Psoas muscle (tissue), 8 donors: ENCODE results near the gene ZP1. TPM values are rescaled to one million over a fixed set of nuclear protein-coding genes. Genes with fewer than 3 reads are reported as not detected.

ENCODE experiments used
- ATAC-seq, 4 donors: fragments of 200-7000 bp; cut with Tn5 transposase; one replicate each; pipeline ENCODE4 v1.9.1; 2020; ENCODE audit warnings: moderate library complexity in 3 of 4, mild to moderate bottlenecking in 2 of 4
- DNase-seq, 2 donors: peaks; one replicate each; pipeline ENCODE4 v3.0.0-alpha.2; 2020
- H3K27ac ChIP-seq: fragments of 200-600 bp; one replicate; pipeline ENCODE4 v1.8.0; 2022
- H3K27me3 ChIP-seq, 3 donors: fragments of 200-600 bp in 1 of 3; one replicate each; pipeline versions ENCODE4 v1.6.1 to v1.8.0; 2013 to 2022; ENCODE audit warnings: low read length in 2 of 3, mild to moderate bottlenecking in 2 of 3, moderate library complexity in 1 of 3; ENCODE audit not compliant: insufficient read depth in 3 of 3
- H3K36me3 ChIP-seq, 2 donors: fragments of 200-600 bp in 1 of 2; one replicate each; pipeline versions ENCODE4 v1.6.1 to v1.8.0; 2013 to 2022; ENCODE audit warnings: low read depth in 1 of 2, mild to moderate bottlenecking in 1 of 2, moderate library complexity in 1 of 2; ENCODE audit not compliant: insufficient read depth in 1 of 2
- H3K4me1 ChIP-seq: fragments of 200-600 bp; one replicate; pipeline ENCODE4 v1.8.0; 2022
- H3K4me3 ChIP-seq: fragments of 200-600 bp; one replicate; pipeline ENCODE4 v1.8.0; 2022; ENCODE audit warnings: mild to moderate bottlenecking
- H3K9me3 ChIP-seq: fragments of 200-600 bp; one replicate; pipeline ENCODE4 v1.8.0; 2022
- CTCF ChIP-seq: fragments of 200-600 bp; IDR thresholded peaks from one replicate; pipeline ENCODE4 v1.8.0; 2022; ENCODE audit warnings: antibody characterized with exemption
- WGBS, 3 donors: extraction: QIAGEN DNeasy Blood & Tissue Kit; methylation state at CpG; one replicate each; pipeline versions ENCODE4 v1.1.6 to v1.1.7; 2013; 5-methylcytosine and 5-hydroxymethylcytosine counted together
- intact Hi-C, 2 donors: fragments of 100-400 bp; cut with DNase I; formaldehyde crosslinking; loops; one replicate each; pipeline versions ENCODE4 v1.11.0 to v1.14.2; 2022
- polyA plus RNA-seq, 3 donors: library from polyadenylated mRNA; stranded (reverse); fragments of 200-250 nt; gene quantifications; one replicate each; pipeline ENCODE4 v1.2.3, GENCODE V29; 2013
- total RNA-seq, 4 donors: library from RNA; stranded (reverse); fragmentation: NEBNext Ultra II Directional in 2 of 4; extraction: Animal tissue kit (Norgen Biotek cat#: 25700) in 2 of 4; gene quantifications; one replicate each; pipeline versions ENCODE4 v1.2.1 to v1.2.4, GENCODE V29; 2021 to 2023
- donor health status: healthy with polysubstance abuse.
- donor health status: DM: no; HTN: no; CAD: no; lungs with moderate emphysema.
- donor health status: Bipolar disorder and iron deficiency.
- donor health status: healthy.
- donor health status: DM: yes; HTN: yes; CAD: no.
- donor health status: DM: no; HTN: no; CAD: no.
- donor health status: DM: no; HTN: no; CAD: no.
- donor health status: DM: yes; HTN: yes; CAD: no.

Gene ZP1
- total and polyA plus RNA-seq, 7 donors: 0.18 to 0.52 (median 0.29) TPM; not detected in 3

- DNase-seq (no peak), ATAC-seq (no peak)
- no peak for TF ChIP-seq CTCF
- Histone ChIP-seq H3K36me3 (peaks cover 5 to 36% of the 10 kb centered on the region in 2 donors), H3K4me3 (no peak overlapping the region), H3K4me1 (peaks cover 63% of the 10 kb centered on the region), H3K9me3 (no peaks in the 10 kb centered on the region), H3K27me3 (peaks cover 0 to 7% (median 2%) of the 10 kb centered on the region in 3 donors), H3K27ac (no peak overlapping the region)
- 28 to 38% (median 33%) methylated on average over 2 of the region's 2 CpGs for WGBS, 3 donors
- intact Hi-C loops: loop anchor here in 1 of 2 donors (5.0 kb wide), 1 partner anchor 212 kb away; no protein-coding TSS in a partner anchor
These were observed 52.6 kb downstream of the ZP1 start for GRCh38 chr11:60919956-60920355.

GRCh38 chr11:60921259-60921658 lies 53.9 kb downstream of the ZP1 start:
- 93 to 94% (median 94%) methylated on average over 11 of the region's 11 CpGs for WGBS, 3 donors
- H3K4me1 ChIP-seq: peaks cover 53% of the 10 kb centered on the region
- intact Hi-C loops: no loop called here

GRCh38 chr11:60921777-60922335 lies 54.5 kb downstream of the ZP1 start:
- Histone ChIP-seq H3K27me3 (peaks cover 0 to 18% (median 4%) of the 10 kb centered on the region in 3 donors), H3K4me3 (no peak overlapping the region), H3K27ac (no peak overlapping the region), H3K9me3 (no peaks in the 10 kb centered on the region), H3K36me3 (peaks cover 5 to 36% of the 10 kb centered on the region in 2 donors), H3K4me1 (peaks cover 47% of the 10 kb centered on the region)
- WGBS, 3 donors: 77 to 81% (median 78%) methylated on average over 23 of the region's 23 CpGs
- ATAC-seq (no peak), DNase-seq (no peak)
- intact Hi-C loops: no loop called here
- TF ChIP-seq CTCF: no peak

More at GRCh38 chr11:60921259-60921658, 53.9 kb downstream of the ZP1 start:
- no peak for TF ChIP-seq CTCF
- H3K9me3 ChIP-seq: no peaks in the 10 kb centered on the region
- H3K36me3 ChIP-seq: peaks cover 5 to 36% of the 10 kb centered on the region in 2 donors
- DNase-seq: peak in 1 of 2 donors; percentile 8
- peaks cover 0 to 14% (median 2%) of the 10 kb centered on the region in 3 donors for H3K27me3 ChIP-seq
- no peak overlapping the region for H3K27ac ChIP-seq
- H3K4me3 ChIP-seq: no peak overlapping the region
- ATAC-seq: no peak

GRCh38 chr11:60922906-60923305 lies 55.6 kb downstream of the ZP1 start:
- intact Hi-C loops: no loop called here
- Histone ChIP-seq H3K9me3 (no peaks in the 10 kb centered on the region), H3K27ac (no peak overlapping the region), H3K4me3 (no peak overlapping the region), H3K27me3 (peaks cover 0 to 23% (median 4%) of the 10 kb centered on the region in 3 donors), H3K4me1 (peaks cover 36% of the 10 kb centered on the region), H3K36me3 (peaks cover 5 to 36% of the 10 kb centered on the region in 2 donors)
- WGBS, 3 donors: 75 to 84% (median 81%) methylated on average over 6 of the region's 6 CpGs
- ATAC-seq: no peak
- no peak for DNase-seq
- no peak for TF ChIP-seq CTCF

GRCh38 chr11:60923326-60923725 lies 56.0 kb downstream of the ZP1 start:
- peaks cover 32% of the 10 kb centered on the region for H3K4me1 ChIP-seq
- no peak overlapping the region for H3K27ac ChIP-seq
- H3K4me3 ChIP-seq: no peak overlapping the region
- peaks cover 5 to 36% of the 10 kb centered on the region in 2 donors for H3K36me3 ChIP-seq
- ATAC-seq (peak in 1 of 4 donors; percentile 8), DNase-seq (no peak)
- H3K27me3 ChIP-seq: peaks cover 0 to 23% (median 4%) of the 10 kb centered on the region in 3 donors
- no peaks in the 10 kb centered on the region for H3K9me3 ChIP-seq
- no peak for TF ChIP-seq CTCF
- 69 to 74% (median 70%) methylated on average over 5 of the region's 5 CpGs for WGBS, 3 donors
- intact Hi-C loops: no loop called here
